Mammary epithelial cell (primary cell): ENCODE measurements around the gene JAK3.

Experiments used
- CTCF ChIP-seq, 2 donors: IDR thresholded peaks in 1 of 2; conservative IDR thresholded peaks in 1 of 2; 2 replicates each; pipeline ENCODE4 v1.5.1; 2011 to 2012; ENCODE audit warnings: inconsistent platforms in 2 of 2, low read length in 2 of 2, mild to moderate bottlenecking in 2 of 2, control low read depth in 1 of 2, low read depth in 1 of 2; ENCODE audit not compliant: insufficient read depth in 1 of 2; ENCODE audit errors: extremely low read depth in 1 of 2
- EZH2 ChIP-seq: IDR thresholded peaks from 2 replicates; pipeline ENCODE4 v1.6.1; 2012; ENCODE audit warnings: low read length, inconsistent platforms, borderline replicate concordance

DNA sequence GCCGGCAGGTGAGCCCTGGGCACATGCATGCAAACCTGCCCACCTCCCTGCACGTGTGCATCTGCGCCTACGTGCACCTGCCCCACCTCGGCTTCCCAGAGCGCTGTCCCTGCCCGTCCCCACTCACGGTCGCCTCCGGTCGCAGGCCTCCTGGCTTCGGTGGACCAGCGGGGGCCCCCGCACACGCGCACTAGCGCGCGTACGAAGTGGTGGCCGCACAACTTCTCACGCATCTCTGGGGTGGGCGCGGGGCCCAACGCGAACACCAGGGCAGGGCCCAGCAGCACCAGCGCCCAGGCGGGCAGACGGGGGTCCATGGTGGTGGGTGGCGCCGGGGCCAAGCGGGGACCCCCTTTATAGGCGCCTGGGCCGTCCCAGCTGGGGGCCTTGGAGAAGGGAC is 26.6 kb downstream of the JAK3 start, which contains the start of gene INSL3:
- no peak for TF ChIP-seq CTCF (conservative IDR thresholded peaks at IDR 0.05 in 1 of 2, IDR thresholded peaks at IDR 0.05 in 1 of 2; ENCODE audit: extremely low read depth in 1 of 2, insufficient read depth in 1 of 2, low read depth in 1 of 2, low read length in 2 of 2)
- no peak for TF ChIP-seq EZH2
